GM12878 (cell line): ENCODE measurements around the gene TNK2. TPM values are rescaled to one million over a fixed set of nuclear protein-coding genes. Genes with fewer than 3 reads are reported as not detected.
A peak's percentile ranks its signal among the peaks of the same experiment; 100 is the strongest.

Source experiments
- ATF3 ChIP-seq: IDR thresholded peaks from 2 replicates; pipeline ENCODE4 v1.6.1; 2011; ENCODE audit warnings: low read depth, mild to moderate bottlenecking, low read length, moderate library complexity, borderline replicate concordance; ENCODE audit errors: extremely low read depth
- BACH1 ChIP-seq: fragments of 450-650 bp; IDR thresholded peaks from 2 replicates; pipeline ENCODE4 v1.6.1; 2017; ENCODE audit warnings: mild to moderate bottlenecking, borderline replicate concordance
- GATAD2B ChIP-seq: fragments of 450-650 bp; conservative IDR thresholded peaks from 2 replicates; pipeline ENCODE4 v1.6.1; 2017; ENCODE audit warnings: low read depth, mild to moderate bottlenecking, moderate library complexity
- HDAC2 ChIP-seq: fragments of 200-600 bp; sonication (generic); IDR thresholded peaks from 2 replicates; pipeline ENCODE4 v1.6.1; 2017
- MTA3 ChIP-seq: IDR thresholded peaks from 2 replicates; pipeline ENCODE4 v1.6.1; 2012; ENCODE audit warnings: low read length, inconsistent platforms, borderline replicate concordance
- MYB ChIP-seq: fragments of 150-350 bp; IDR thresholded peaks from 2 replicates; pipeline ENCODE4 v1.6.1; 2014; ENCODE audit warnings: mild to moderate bottlenecking, low read depth, low read length, borderline replicate concordance
- NFYB ChIP-seq: IDR thresholded peaks from 2 replicates; pipeline ENCODE4 v1.6.1; 2011; ENCODE audit warnings: low read depth, mild to moderate bottlenecking, low read length, improper control_type of control experiment, moderate library complexity; ENCODE audit not compliant: insufficient read depth
- NKRF ChIP-seq: fragments of 450-650 bp; conservative IDR thresholded peaks from 2 replicates; pipeline ENCODE4 v1.6.1; 2017; ENCODE audit warnings: mild to moderate bottlenecking, moderate library complexity
- NRF1 ChIP-seq: conservative IDR thresholded peaks from 2 replicates; pipeline ENCODE4 v1.6.1; 2011; ENCODE audit warnings: mild to moderate bottlenecking, low read depth, low read length, improper control_type of control experiment
- POU2F2 ChIP-seq: IDR thresholded peaks from 3 replicates; pipeline ENCODE4 v1.6.1; 2011; ENCODE audit warnings: low read depth, mild to moderate bottlenecking, low read length, borderline replicate concordance
- SPI1 ChIP-seq: IDR thresholded peaks from 2 replicates; pipeline ENCODE4 v1.6.1; 2011; ENCODE audit warnings: low read depth, mild to moderate bottlenecking, low read length, moderate library complexity, borderline replicate concordance; ENCODE audit not compliant: insufficient read depth
- SREBF2 ChIP-seq: IDR thresholded peaks from 2 replicates; pipeline ENCODE4 v1.6.1; 2012; ENCODE audit warnings: mild to moderate bottlenecking, low read length
- STAT1 ChIP-seq: fragments of 450-650 bp; conservative IDR thresholded peaks from 2 replicates; pipeline ENCODE4 v1.6.1; 2014; ENCODE audit warnings: antibody characterized with exemption, mild to moderate bottlenecking
- STAT3 ChIP-seq: IDR thresholded peaks from 2 replicates; pipeline ENCODE4 v1.6.1; 2011; ENCODE audit warnings: low read depth, low read length, improper control_type of control experiment
- TCF12 ChIP-seq: IDR thresholded peaks from 2 replicates; pipeline ENCODE4 v1.6.1; 2011; ENCODE audit warnings: low read depth, mild to moderate bottlenecking, low read length
- TCF7 ChIP-seq: IDR thresholded peaks from 2 replicates; pipeline ENCODE4 v1.6.1; 2014; ENCODE audit warnings: antibody characterized with exemption, borderline replicate concordance
- USF1 ChIP-seq: IDR thresholded peaks from 2 replicates; pipeline ENCODE4 v1.6.1; 2011; ENCODE audit warnings: borderline replicate concordance, low read depth, mild to moderate bottlenecking, moderate library complexity, mixed read lengths, low read length; ENCODE audit not compliant: insufficient read depth; ENCODE audit errors: extremely low read length
- YBX1 ChIP-seq: fragments of 450-650 bp; IDR thresholded peaks from 2 replicates; pipeline ENCODE4 v1.6.1; 2016; ENCODE audit warnings: antibody characterized with exemption
- polyA plus RNA-seq, 11 experiments: library from polyadenylated mRNA; depleted of rRNA in 4 of 11; unstranded in 6 of 11; stranded (reverse) in 5 of 11; fragments of >200 nt; fragmentation: Nextera tagmentation in 4 of 11; fragmentation: Illumina TruSeq in 1 of 11; extraction: Ambion mirVana in 4 of 11; extraction: Trizol in 1 of 11; gene quantifications; 1 replicate in 1 of 11; 2 replicates in 10 of 11; pipeline versions ENCODE4 v1.2.1 to v1.2.3, GENCODE V29; 2011 to 2016; ENCODE audit warnings: inconsistent platforms in 2 of 11, missing spikeins in 2 of 11, low read depth in 1 of 11
- total RNA-seq, 4 experiments: library from RNA; depleted of rRNA in 3 of 4; stranded (reverse); fragments of >200 nt in 3 of 4; fragmentation: Illumina TruSeq in 1 of 4; extraction: Trizol in 1 of 4; gene quantifications; 2 replicates each; pipeline versions ENCODE4 v1.2.1 to v1.2.3, GENCODE V29; 2013 to 2021
- TF ChIP-seq, protein P1 (sequence below): fragments of 450-650 bp; formaldehyde crosslinking; IDR thresholded peaks from 2 replicates; pipeline ENCODE4 v1.5.0; 2022; ENCODE audit warnings: mild to moderate bottlenecking, missing genetic modification characterization
- TF ChIP-seq, protein P2 (sequence below): fragments of 450-650 bp; IDR thresholded peaks from 2 replicates; pipeline ENCODE4 v1.6.1; 2017; ENCODE audit warnings: antibody characterized with exemption, mild to moderate bottlenecking, moderate library complexity

The TNK2 gene
- total and polyA plus RNA-seq, 10 of the 15 experiments (the other 5 are each of a cell fraction or from before 2014, with no cell fraction given), result 0.13 to 47.8 (median 10.8) TPM

DNA sequence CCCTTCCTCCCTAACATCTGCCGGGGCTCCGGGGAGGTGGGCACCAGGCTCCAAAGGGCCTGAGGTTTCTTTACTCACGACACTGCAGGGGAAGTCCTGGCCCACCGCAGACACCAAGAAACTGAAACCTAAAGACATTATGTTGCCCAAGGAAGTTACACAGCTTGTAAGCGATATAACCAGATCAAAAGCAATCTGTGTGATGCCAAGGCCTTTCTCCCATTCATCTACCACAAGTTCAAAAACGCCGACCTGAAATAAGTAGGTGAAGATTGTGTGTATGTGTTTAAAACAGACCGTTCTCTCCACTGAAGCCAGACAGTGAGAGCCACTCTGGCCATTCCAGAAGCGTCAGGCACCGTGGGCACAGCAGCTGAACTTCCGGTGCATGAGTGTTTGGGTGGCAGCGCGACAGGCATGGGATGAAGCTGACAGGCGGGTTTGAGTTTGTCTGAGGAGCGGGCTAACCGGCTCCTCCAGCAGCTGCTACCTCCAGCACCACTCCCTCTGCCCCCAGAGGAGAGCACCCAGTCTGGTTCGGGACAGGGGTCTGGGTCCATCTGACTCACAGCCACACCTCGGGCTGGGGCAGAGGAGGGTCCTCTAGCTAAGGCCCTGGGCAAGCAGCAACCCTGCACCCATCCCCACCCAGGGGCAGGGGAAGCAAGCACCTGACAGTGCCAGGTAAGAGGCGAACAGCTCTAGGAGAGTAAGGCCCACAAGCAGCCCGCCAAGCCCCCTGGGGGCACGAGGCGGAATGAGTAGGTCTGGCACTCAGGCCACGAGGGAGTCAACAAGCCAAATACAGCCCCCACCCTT is 1.3 kb downstream of the TNK2 start (continued):
- TF ChIP-seq BACH1 (peak; percentile 76; the same call in 1 of the 2 replicates), SPI1 (peak; percentile 50; the same call in 1 of the 2 replicates), GATAD2B (no peak; the same call in 1 of the 2 replicates), STAT1 (no peak), HDAC2 (no peak), TCF12 (peak; percentile 70; the same call in 1 of the 2 replicates), ATF3 (no peak), POU2F2 (peak; percentile 61; the same call in 1 of the 3 replicates), NFYB (no peak), NKRF (0 out of 2 replicates have a peak, but pooled peaks have one; percentile 2), YBX1 (no peak), TCF7 (no peak; the same call in 1 of the 2 replicates), SREBF2 (no peak), MTA3 (peak; percentile 69), USF1 (no peak), STAT3 (no peak), MYB (no peak), NRF1 (no peak)
- TF ChIP-seq, protein P1, sequence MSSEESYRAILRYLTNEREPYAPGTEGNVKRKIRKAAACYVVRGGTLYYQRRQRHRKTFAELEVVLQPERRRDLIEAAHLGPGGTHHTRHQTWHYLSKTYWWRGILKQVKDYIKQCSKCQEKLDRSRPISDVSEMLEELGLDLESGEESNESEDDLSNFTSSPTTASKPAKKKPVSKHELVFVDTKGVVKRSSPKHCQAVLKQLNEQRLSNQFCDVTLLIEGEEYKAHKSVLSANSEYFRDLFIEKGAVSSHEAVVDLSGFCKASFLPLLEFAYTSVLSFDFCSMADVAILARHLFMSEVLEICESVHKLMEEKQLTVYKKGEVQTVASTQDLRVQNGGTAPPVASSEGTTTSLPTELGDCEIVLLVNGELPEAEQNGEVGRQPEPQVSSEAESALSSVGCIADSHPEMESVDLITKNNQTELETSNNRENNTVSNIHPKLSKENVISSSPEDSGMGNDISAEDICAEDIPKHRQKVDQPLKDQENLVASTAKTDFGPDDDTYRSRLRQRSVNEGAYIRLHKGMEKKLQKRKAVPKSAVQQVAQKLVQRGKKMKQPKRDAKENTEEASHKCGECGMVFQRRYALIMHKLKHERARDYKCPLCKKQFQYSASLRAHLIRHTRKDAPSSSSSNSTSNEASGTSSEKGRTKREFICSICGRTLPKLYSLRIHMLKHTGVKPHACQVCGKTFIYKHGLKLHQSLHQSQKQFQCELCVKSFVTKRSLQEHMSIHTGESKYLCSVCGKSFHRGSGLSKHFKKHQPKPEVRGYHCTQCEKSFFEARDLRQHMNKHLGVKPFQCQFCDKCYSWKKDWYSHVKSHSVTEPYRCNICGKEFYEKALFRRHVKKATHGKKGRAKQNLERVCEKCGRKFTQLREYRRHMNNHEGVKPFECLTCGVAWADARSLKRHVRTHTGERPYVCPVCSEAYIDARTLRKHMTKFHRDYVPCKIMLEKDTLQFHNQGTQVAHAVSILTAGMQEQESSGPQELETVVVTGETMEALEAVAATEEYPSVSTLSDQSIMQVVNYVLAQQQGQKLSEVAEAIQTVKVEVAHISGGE (CRISPR knock-in tag), result no peak
- TF ChIP-seq, protein P2, sequence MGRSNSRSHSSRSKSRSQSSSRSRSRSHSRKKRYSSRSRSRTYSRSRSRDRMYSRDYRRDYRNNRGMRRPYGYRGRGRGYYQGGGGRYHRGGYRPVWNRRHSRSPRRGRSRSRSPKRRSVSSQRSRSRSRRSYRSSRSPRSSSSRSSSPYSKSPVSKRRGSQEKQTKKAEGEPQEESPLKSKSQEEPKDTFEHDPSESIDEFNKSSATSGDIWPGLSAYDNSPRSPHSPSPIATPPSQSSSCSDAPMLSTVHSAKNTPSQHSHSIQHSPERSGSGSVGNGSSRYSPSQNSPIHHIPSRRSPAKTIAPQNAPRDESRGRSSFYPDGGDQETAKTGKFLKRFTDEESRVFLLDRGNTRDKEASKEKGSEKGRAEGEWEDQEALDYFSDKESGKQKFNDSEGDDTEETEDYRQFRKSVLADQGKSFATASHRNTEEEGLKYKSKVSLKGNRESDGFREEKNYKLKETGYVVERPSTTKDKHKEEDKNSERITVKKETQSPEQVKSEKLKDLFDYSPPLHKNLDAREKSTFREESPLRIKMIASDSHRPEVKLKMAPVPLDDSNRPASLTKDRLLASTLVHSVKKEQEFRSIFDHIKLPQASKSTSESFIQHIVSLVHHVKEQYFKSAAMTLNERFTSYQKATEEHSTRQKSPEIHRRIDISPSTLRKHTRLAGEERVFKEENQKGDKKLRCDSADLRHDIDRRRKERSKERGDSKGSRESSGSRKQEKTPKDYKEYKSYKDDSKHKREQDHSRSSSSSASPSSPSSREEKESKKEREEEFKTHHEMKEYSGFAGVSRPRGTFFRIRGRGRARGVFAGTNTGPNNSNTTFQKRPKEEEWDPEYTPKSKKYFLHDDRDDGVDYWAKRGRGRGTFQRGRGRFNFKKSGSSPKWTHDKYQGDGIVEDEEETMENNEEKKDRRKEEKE, result no peak
